IMR-90 (cell line): Measurements from ENCODE around the gene MRPS25. TPM values are rescaled to one million over a fixed set of nuclear protein-coding genes. Genes with fewer than 3 reads are reported as not detected.

ENCODE experiments used
- ATAC-seq: fragments of 200-7000 bp; cut with Tn5 transposase; 2 replicates; pipeline ENCODE4 v1.9.1; 2020; ENCODE audit warnings: low read depth, mild to moderate bottlenecking, moderate library complexity
- BruUV-seq: library from RNA; stranded (reverse); fragments of 400-500 nt; replicated peaks from 2 replicates; lab custom pipeline; 2021; lab: Mats Ljungman, UMichigan
- CTCF ChIA-PET: fragments of 300-600 bp; formaldehyde crosslinking; extraction: SDS; loops from one replicate; lab custom pipeline; 2021; ENCODE audit warnings: antibody characterized with exemption; lab: Yijun Ruan, JAX
- POLR2A ChIA-PET: fragments of 300-600 bp; sonication (Branson Sonifier 250); formaldehyde crosslinking; loops from one replicate; lab custom pipeline; 2022; ENCODE audit warnings: antibody characterized with exemption; ENCODE audit not compliant: unreplicated experiment; lab: Charles Lee
- DNase-seq: peaks from one replicate; pipeline ENCODE4 v3.0.0; 2013
- H2AFZ ChIP-seq: replicated peaks from 2 replicates; pipeline ENCODE3; 2013; ENCODE audit warnings: low read length, mild to moderate bottlenecking; ENCODE audit not compliant: poor library complexity
- H2AK5ac ChIP-seq: 2 replicates; pipeline ENCODE4 v1.6.1; 2013; ENCODE audit warnings: low read depth, low read length, inconsistent platforms
- H2AK9ac ChIP-seq: replicated peaks from 2 replicates; pipeline ENCODE3; 2013; ENCODE audit warnings: mild to moderate bottlenecking, low read depth, low read length, moderate library complexity; ENCODE audit not compliant: poor library complexity
- H2BK120ac ChIP-seq: 2 replicates; pipeline ENCODE4 v1.6.1; 2013; ENCODE audit warnings: low read depth, low read length, inconsistent platforms
- H2BK15ac ChIP-seq: 3 replicates; pipeline ENCODE4 v1.6.1; 2013; ENCODE audit warnings: low read depth, low read length, inconsistent platforms
- H2BK20ac ChIP-seq: 2 replicates; pipeline ENCODE4 v1.6.1; 2013; ENCODE audit warnings: low read depth, mild to moderate bottlenecking, inconsistent platforms, low read length, moderate library complexity
- H2BK5ac ChIP-seq: 2 replicates; pipeline ENCODE4 v1.6.1; 2013; ENCODE audit warnings: mild to moderate bottlenecking, low read depth, low read length, inconsistent platforms; ENCODE audit not compliant: poor library complexity, severe bottlenecking
- H3K14ac ChIP-seq: replicated peaks from 2 replicates; pipeline ENCODE4 v1.6.1; 2013; ENCODE audit warnings: low read depth, low read length, inconsistent platforms
- H3K18ac ChIP-seq: 2 replicates; pipeline ENCODE4 v1.6.1; 2013; ENCODE audit warnings: low read depth, low read length, control low read depth
- H3K23ac ChIP-seq: 2 replicates; pipeline ENCODE4 v1.6.1; 2013; ENCODE audit warnings: low read depth, low read length, inconsistent platforms
- H3K27ac ChIP-seq: 2 replicates; pipeline ENCODE4 v1.5.1; 2013; ENCODE audit warnings: mild to moderate bottlenecking, control low read depth, low read length; ENCODE audit not compliant: insufficient read depth
- H3K27me3 ChIP-seq: 2 replicates; pipeline ENCODE4 v1.6.1; 2013; ENCODE audit warnings: low read length; ENCODE audit not compliant: control insufficient read depth, insufficient read depth
- H3K36me3 ChIP-seq: 2 replicates; pipeline ENCODE4 v1.6.1; 2013; ENCODE audit warnings: low read length, mixed read lengths; ENCODE audit not compliant: control insufficient read depth, insufficient read depth
- H3K4ac ChIP-seq: 2 replicates; pipeline ENCODE4 v1.6.1; 2013; ENCODE audit warnings: low read depth, low read length, inconsistent platforms
- H3K4me1 ChIP-seq: 2 replicates; pipeline ENCODE4 v1.6.1; 2013; ENCODE audit warnings: low read length, mixed read lengths; ENCODE audit not compliant: control insufficient read depth, insufficient read depth
- H3K4me2 ChIP-seq: 2 replicates; pipeline ENCODE4 v1.6.1; 2013; ENCODE audit warnings: low read depth, mild to moderate bottlenecking, control low read depth, low read length, moderate library complexity
- H3K4me3 ChIP-seq: 2 replicates; pipeline ENCODE4 v1.5.1; 2013; ENCODE audit warnings: low read depth, mild to moderate bottlenecking, control low read depth, low read length, moderate library complexity; ENCODE audit not compliant: insufficient read depth
- H3K56ac ChIP-seq: 2 replicates; pipeline ENCODE4 v1.6.1; 2013; ENCODE audit warnings: low read length, inconsistent platforms; ENCODE audit not compliant: insufficient read depth; ENCODE audit errors: extremely low read depth
- H3K79me1 ChIP-seq, 2 experiments: 2 replicates each; pipeline ENCODE4 v1.6.1; 2013; ENCODE audit warnings: low read length in 2 of 2, inconsistent platforms in 1 of 2, low read depth in 1 of 2
- H3K9ac ChIP-seq: 2 replicates; pipeline ENCODE4 v1.6.1; 2013; ENCODE audit warnings: low read depth, low read length, control low read depth
- H3K9me1 ChIP-seq: 2 replicates; pipeline ENCODE4 v1.6.1; 2013; ENCODE audit warnings: low read length, inconsistent platforms; ENCODE audit not compliant: insufficient read depth
- H3K9me3 ChIP-seq: 2 replicates; pipeline ENCODE4 v1.6.1; 2013; ENCODE audit warnings: low read length; ENCODE audit not compliant: control insufficient read depth, insufficient read depth
- H4K20me1 ChIP-seq: 2 replicates; pipeline ENCODE4 v1.6.1; 2013; ENCODE audit warnings: low read length, inconsistent platforms; ENCODE audit not compliant: insufficient read depth
- H4K5ac ChIP-seq: 2 replicates; pipeline ENCODE4 v1.6.1; 2013; ENCODE audit warnings: mild to moderate bottlenecking, low read depth, low read length, control low read depth
- H4K8ac ChIP-seq, 2 experiments: 2 replicates each; pipeline ENCODE4 v1.6.1; 2013; ENCODE audit warnings: low read depth in 2 of 2, low read length in 2 of 2, control low read depth in 1 of 2, inconsistent platforms in 1 of 2
- H4K91ac ChIP-seq: 2 replicates; pipeline ENCODE4 v1.6.1; 2013; ENCODE audit warnings: low read depth, low read length, inconsistent platforms; ENCODE audit not compliant: insufficient read depth
- MXI1 ChIP-seq: IDR thresholded peaks from 2 replicates; pipeline ENCODE4 v1.6.1; 2012; ENCODE audit warnings: low read depth, mild to moderate bottlenecking, low read length, moderate library complexity, borderline replicate concordance
- NFE2L2 ChIP-seq: fragments of 150-350 bp; IDR thresholded peaks from 2 replicates; pipeline ENCODE4 v1.6.1; 2016; ENCODE audit warnings: low read depth, mild to moderate bottlenecking, low read length
- RFX5 ChIP-seq: IDR thresholded peaks from 2 replicates; pipeline ENCODE4 v1.8.0; 2012; ENCODE audit warnings: low read depth, mild to moderate bottlenecking, low read length, moderate library complexity
- WGBS, 2 experiments: methylation state at CpG; one replicate each; pipeline versions ENCODE4 v1.1.5 to v1.1.7; 2013; ENCODE audit warnings: missing lambda C conversion rate in 2 of 2; ENCODE audit not compliant: insufficient read length in 1 of 2; ENCODE audit errors: extremely low coverage in 2 of 2; 5-methylcytosine and 5-hydroxymethylcytosine counted together
- dilution Hi-C: fragments of 300-500 bp; cut with HindIII; formaldehyde crosslinking; loops from one replicate; pipeline ENCODE4 v1.14.3; 2018; ENCODE audit warnings: low sequenced_read_pairs; ENCODE audit not compliant: unreplicated experiment
- in situ Hi-C: fragments of 300-500 bp; cut with MboI; formaldehyde crosslinking; loops from 3 replicates; pipeline ENCODE4 v1.14.3; 2019; ENCODE audit warnings: low sequenced_read_pairs, inconsistent platforms, mixed read lengths
- intact Hi-C: fragments of 100-400 bp; cut with micrococcal nuclease; formaldehyde crosslinking; loops from 2 replicates; pipeline ENCODE4 v1.10.0; 2022
- polyA plus RNA-seq, 3 experiments: library from polyadenylated mRNA; depleted of rRNA; stranded (reverse); fragments of >200 nt; gene quantifications; 2 replicates each; pipeline ENCODE4 v1.2.3, GENCODE V29; 2012; ENCODE audit warnings: low replicate concordance in 1 of 3
- total RNA-seq: library from RNA; depleted of rRNA; stranded (reverse); fragments of >200 nt; gene quantifications from 2 replicates; pipeline ENCODE4 v1.2.3, GENCODE V29; 2012

The MRPS25 gene
- total and polyA plus RNA-seq, 2 of the 4 experiments (the other 2 are of a cell fraction) = 9.0 to 20.8 TPM

- dilution Hi-C loops = no loop called here
- ChIA-PET POLR2A (interaction anchor here (0.6 to 1.0 kb wide), 2 partner anchors 27 to 88 kb away, joined by 3 read pairs; no protein-coding TSS in a partner anchor), CTCF (interaction anchor here (0.6 to 1.0 kb wide), 2 partner anchors 44 to 143 kb away, joined by 3 read pairs; no protein-coding TSS in a partner anchor)
- Histone ChIP-seq H3K9ac (peak overlapping the region; percentile 96), H3K79me1 (peaks cover 16 to 26% of the 10 kb centered on the region in 2 experiments), H4K8ac (peak overlapping the region; percentile 39 to 70; a peak in 3 of 4 replicates), H2BK20ac (no peak overlapping the region), H4K5ac (no peak overlapping the region), H4K20me1 (peaks cover 8% of the 10 kb centered on the region), H3K36me3 (0 out of 2 replicates have a peak, but pooled peaks cover under 1% of the 10 kb centered on the region), H3K18ac (no peak overlapping the region), H3K27me3 (no peaks in the 10 kb centered on the region), H2BK120ac (no peak overlapping the region), H3K4ac (peak overlapping the region; percentile 93), H2BK5ac (no peak overlapping the region), H3K9me3 (no peaks in the 10 kb centered on the region), H4K91ac (no peak overlapping the region), H3K9me1 (0 out of 2 replicates have a peak, but pooled peaks cover 4% of the 10 kb centered on the region), H2AK9ac (peak overlapping the region; percentile 94), H3K4me2 (peak overlapping the region; percentile 76), H3K23ac (peak overlapping the region; percentile 82), H3K27ac (peak overlapping the region; percentile 92), H2BK15ac (no peak overlapping the region), H3K4me3 (peak overlapping the region; percentile 93), H3K4me1 (peaks cover 9% of the 10 kb centered on the region), H2AK5ac (no peak overlapping the region), H2AFZ (peak overlapping the region; percentile 99), H3K14ac (peak overlapping the region; percentile 50), H3K56ac (peak overlapping the region; percentile 42; the same call in 1 of the 2 replicates)
- DNase-seq (peak; percentile 25), ATAC-seq (peak; percentile 30)
- TF ChIP-seq NFE2L2 = no peak
- 0 out of 2 replicates have a peak, but pooled peaks have one; percentile 13 for TF ChIP-seq MXI1
- TF ChIP-seq RFX5 = no peak
- 0% methylated on average over 1 of the region's 25 CpGs; no CpG with 5 or more reads in 1 of the 2 experiments for WGBS, 2 experiments
- intact Hi-C loops = no loop called here
- in situ Hi-C loops = no loop called here
- BruUV-seq = no TSS peak
Measured at GRCh38 chr3:15064299-15064834, 748 bp downstream of the MRPS25 start.
